Breast epithelium (tissue), 3 donors: ENCODE data around the gene SLC1A6.
"Not testable (repeated sequence)": the region's sequence is repeated elsewhere in the genome, so short reads cannot be mapped to it uniquely, and the experiment has no call there.

Experiments used
- POLR2A ChIP-seq: fragments of 450-650 bp; IDR thresholded peaks from one replicate; pipeline ENCODE4 v1.6.1; 2016; ENCODE audit warnings: antibody characterized with exemption, mild to moderate bottlenecking, moderate library complexity
- POLR2AphosphoS5 ChIP-seq, 3 donors: sonication (generic); formaldehyde crosslinking; IDR thresholded peaks; one replicate each; pipeline ENCODE4 v1.6.1; 2017; ENCODE audit warnings: antibody characterized with exemption in 3 of 3

DNA sequence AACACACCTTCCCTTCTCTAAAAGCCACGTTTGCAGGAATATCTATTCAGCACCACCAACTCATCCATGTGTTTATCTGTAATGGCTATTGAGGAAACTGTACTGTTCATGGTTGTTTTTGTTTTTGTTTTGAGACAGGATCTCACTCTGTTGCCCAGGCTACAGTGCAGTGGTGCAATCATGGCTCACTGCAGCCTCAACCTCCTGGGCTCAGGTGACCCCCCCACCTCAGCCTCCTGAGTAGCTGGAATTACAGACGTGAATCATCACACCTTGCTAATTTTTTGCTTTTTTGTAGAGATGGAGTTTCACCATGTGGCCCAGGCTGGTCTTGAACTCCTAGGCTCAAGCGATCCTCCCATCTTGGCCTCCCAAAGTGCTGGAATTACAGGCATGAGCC lies 39.2 kb upstream of the SLC1A6 start:
- not testable (repeated sequence) for TF ChIP-seq POLR2A; POLR2AphosphoS5 (IDR thresholded peaks at IDR 0.05)
